NCI-H2227 treated with DMSO at 0.1 percent for 48 hours (cell line): ENCODE data around the gene PAX6.

Source experiments
- DNase-seq: peaks from one replicate; lab custom pipeline; 2025; lab: John Stamatoyannopoulos, UW

Gene PAX6

GRCh38 chr11:31810779-31811647 lies at the start of gene PAX6:
TSS of gene PAX6 (minus strand) at chr11:31811322. CDS start at chr11:31806411, 4,911 bp downstream.
- peak; percentile 73 for DNase-seq

- no peak for DNase-seq
Observed at GRCh38 chr11:31860391-31860790, 49.3 kb upstream of the PAX6 start.

- DNase-seq, result no peak
Observed at GRCh38 chr11:31856248-31856647, 45.1 kb upstream of the PAX6 start.

GRCh38 chr11:31855466-31855865 lies 44.3 kb upstream of the PAX6 start:
- DNase-seq, result no peak

GRCh38 chr11:31850365-31850764 lies 39.2 kb upstream of the PAX6 start:
- DNase-seq, result no peak

GRCh38 chr11:31847761-31848160 lies 36.6 kb upstream of the PAX6 start:
- no peak for DNase-seq

GRCh38 chr11:31845331-31845730 lies 34.2 kb upstream of the PAX6 start:
- no peak for DNase-seq

- no peak for DNase-seq
Observed at GRCh38 chr11:31844351-31844750, 33.2 kb upstream of the PAX6 start.

- DNase-seq, result no peak
Observed at GRCh38 chr11:31841435-31841834, 30.3 kb upstream of the PAX6 start.

GRCh38 chr11:31834237-31834636 lies 23.1 kb upstream of the PAX6 start:
- no peak for DNase-seq

GRCh38 chr11:31830406-31830805 lies 19.3 kb upstream of the PAX6 start:
- no peak for DNase-seq

- no peak for DNase-seq
Observed at GRCh38 chr11:31828217-31828616, 17.1 kb upstream of the PAX6 start.

GRCh38 chr11:31827455-31828206 lies 16.5 kb upstream of the PAX6 start:
- DNase-seq, result no peak

- no peak for DNase-seq
Observed at GRCh38 chr11:31826536-31827438, 15.7 kb upstream of the PAX6 start.

- DNase-seq, result no peak
Observed at GRCh38 chr11:31825838-31826484, 14.8 kb upstream of the PAX6 start.

- no peak for DNase-seq
Observed at GRCh38 chr11:31824879-31825837, 14.0 kb upstream of the PAX6 start.

- no peak for DNase-seq
Observed at GRCh38 chr11:31824332-31824878, 13.3 kb upstream of the PAX6 start.

GRCh38 chr11:31823644-31824331 lies 12.7 kb upstream of the PAX6 start:
- DNase-seq, result no peak

- DNase-seq, result no peak
Observed at GRCh38 chr11:31822927-31823643, 12.0 kb upstream of the PAX6 start.
